ENCODE data around the gene PRM2.
A peak's percentile ranks its signal among the peaks of the same experiment; 100 is the strongest.
"Not testable (repeated sequence)": the region's sequence is repeated elsewhere in the genome, so short reads cannot be mapped to it uniquely, and the experiment has no call there.

The PRM2 gene

DNA sequence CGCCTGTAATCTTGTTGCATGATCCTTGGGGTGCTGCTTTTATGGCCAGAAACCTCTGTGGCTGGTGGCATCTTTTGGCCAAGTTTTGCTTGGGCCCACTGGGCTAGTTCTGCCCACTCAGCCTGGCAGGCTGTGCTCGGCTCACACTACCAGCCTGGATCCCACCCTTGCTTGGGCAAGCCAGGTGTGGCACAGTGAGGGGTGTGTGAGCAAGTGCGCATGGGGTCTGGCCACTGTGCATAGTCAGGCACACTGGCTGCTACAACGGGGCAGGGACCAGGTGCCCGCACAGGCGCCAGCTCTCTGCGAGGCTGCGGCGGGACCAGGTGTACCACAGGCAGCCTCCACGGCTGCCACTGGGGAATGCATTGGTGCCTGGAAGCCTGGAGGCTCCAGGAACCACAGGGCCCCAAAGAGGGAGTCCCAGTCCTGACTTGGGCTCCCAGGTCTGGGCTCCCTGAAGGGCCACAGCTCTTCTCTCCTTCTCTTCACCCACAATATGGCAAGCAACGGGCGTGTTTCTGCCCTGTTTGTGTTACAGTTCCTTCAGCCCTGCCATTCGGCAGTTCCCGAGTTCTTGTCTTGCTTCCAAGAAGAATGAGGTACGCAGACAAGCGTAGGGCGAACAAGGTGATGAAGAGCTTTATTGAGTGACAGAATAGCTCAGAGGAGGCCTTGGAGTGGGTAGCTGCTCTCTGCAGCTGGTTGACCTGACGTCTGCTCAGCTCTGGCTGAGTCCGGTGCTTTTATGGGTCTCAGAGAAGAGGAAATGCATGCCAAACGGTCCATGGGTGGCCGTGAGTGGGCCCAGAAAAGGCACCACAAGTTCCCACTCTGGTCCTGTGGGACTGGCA, 31.6 kb upstream of the PRM2 start:
- no peak for DNase-seq

DNA sequence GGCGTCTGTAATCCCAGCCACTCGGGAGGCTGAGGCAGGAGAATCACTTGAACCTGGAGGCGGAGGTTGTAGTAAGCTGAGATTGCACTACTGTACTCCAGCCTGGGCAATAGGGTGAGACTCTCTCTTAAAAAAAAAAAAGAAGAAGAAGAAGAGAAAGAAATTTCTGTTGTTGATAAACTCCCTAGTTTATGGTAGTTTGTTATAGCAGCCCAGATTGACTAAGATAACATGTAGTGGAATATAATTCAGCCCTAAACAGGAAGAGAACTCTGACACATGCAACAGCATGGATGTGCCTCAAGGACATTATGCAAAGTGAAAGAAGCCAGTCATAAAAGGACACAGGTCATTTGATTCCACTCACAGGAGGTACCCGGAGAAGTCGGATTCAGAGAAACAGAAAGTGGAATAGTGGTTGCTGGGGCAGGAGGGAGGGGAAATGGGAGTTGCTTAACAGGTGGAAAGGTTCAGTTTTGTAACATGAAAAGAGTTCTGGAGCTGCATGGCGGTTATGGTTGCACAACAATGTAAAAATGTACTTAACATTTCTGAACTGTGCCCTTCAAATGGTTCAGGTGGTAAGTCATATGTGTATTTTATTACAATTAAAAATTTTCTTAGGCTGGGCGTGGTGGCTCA, 30.8 kb upstream of the PRM2 start:
- no peak for DNase-seq

DNA sequence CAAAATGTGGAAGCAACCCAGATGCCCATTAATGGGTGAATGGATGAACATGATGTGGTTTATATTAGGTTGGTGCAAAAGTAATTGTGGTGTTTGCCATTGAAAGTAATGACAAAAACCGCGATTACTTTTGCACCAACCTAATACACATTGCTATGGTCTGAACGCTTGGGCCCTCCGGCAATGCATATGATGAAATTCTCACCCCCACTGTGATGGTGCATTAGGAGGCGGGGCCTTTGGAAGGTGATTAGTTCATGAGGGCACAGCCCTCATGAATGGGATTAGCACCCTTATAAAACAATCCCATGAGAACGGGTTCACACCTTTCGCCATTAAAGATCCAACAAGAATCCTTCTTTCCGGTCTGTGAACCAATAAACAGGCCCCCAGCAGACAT, 30.1 kb upstream of the PRM2 start:
- no peak for DNase-seq

DNA sequence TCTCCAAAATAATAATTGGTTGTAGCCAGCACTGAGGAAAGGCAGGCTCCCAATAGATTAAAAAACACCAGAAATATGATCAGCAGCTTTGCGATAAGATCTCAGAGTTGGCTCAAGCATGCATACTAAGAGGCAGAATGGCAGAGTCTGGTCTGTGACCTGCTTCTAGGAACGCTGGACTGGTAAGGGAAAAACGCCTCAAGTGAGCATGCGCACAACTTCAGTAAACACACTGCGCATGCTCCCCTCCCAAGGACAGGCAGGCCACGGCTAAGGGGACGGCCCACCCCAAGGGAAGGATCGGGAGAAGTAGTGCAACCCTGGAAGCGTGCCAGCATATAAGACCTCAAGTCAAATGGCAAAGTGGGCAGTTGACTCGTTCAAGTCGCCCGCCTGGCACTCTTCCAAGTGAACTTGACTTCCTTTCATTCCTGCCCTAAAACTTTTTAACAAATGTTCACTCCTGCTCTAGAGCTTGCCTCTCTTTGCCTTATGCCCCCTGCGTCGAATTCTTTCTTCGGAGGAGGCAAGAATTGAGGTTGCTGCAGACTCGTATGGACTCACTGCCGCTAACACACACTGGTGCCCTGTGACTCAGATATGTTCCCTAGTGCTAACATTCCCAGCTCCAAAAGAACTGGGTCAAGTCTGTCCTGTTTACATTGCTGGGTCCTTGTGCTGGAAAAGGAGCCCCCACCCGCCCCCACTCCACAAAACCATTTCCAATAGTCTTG, 27.3 kb upstream of the PRM2 start:
- DNase-seq: no peak

DNA sequence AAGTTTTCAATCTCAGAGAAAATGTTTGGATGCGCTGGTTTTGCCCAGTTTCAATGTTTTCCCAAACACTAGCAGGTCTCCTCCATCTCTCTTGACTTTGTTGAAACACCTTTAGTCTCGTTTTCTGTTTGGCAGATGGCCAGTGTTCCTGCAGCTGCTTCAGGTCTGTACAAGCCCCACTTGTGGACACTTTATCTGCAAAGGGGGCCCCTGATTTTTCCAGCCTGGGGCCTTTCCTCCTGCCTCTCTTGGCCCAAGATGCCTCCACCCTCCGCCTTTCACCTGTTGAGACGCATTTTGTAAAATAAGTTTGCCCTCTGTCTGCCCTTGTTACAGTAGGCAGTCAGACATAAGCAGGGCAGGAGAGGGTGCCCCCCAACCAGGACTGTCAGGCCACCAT, 26.7 kb upstream of the PRM2 start:
- DNase-seq: no peak

DNA sequence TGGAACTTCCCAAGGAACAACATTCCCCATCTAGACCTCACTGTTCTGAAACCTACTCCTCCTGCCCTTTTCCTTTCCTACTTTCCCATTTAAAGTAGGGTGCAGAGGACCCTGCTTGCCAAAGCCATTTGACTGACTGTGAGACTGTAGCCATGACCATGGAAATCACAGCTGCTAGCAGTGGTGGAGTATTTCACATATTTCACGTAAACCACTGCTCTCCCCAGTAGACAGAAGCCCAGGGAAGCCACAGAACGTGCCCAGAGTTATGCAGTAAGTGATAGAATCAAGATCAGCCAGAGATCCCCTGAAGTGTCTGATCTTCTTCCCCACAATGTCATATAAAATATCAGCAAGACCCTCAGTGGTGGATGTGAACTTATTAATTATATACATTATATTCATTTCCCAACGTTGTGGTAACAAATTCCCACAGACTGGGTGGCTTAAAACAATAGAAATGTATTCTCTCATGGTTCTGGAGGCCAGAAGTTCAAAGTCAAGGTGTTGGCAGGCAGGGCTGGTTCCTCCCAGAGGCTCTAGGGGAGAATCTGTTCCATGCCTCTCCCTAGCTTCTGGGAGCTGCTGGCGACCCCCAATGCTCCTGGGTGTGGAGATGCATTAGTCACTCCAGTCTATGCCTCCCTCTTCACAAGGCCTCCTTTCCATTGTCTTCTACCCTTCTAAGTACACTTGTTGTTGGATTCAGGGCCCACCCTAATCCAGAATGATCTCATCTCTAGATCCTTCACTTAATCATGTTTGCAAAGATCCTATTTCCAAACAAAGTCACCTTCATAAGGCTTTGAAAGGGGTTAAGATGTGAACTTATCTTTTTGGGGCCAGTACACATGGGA, 25.6 kb upstream of the PRM2 start:
- DNase-seq: no peak

DNA sequence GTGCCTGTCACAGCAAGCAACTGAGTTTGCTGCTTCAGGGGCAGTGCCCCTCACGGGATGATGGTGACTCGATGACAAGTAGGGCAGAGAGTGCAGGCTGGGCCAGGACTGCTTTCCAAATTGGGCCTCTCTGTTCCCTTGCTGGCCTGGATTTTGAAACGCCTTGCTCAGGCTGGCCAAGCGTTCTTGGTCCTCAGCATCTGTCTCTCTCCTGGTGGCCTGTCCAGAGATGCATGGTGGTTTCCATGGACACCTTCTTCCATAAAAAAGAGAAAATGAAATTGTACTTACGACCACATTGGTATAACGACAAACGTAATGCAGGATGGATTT, 24.2 kb upstream of the PRM2 start:
- no peak for DNase-seq

DNA sequence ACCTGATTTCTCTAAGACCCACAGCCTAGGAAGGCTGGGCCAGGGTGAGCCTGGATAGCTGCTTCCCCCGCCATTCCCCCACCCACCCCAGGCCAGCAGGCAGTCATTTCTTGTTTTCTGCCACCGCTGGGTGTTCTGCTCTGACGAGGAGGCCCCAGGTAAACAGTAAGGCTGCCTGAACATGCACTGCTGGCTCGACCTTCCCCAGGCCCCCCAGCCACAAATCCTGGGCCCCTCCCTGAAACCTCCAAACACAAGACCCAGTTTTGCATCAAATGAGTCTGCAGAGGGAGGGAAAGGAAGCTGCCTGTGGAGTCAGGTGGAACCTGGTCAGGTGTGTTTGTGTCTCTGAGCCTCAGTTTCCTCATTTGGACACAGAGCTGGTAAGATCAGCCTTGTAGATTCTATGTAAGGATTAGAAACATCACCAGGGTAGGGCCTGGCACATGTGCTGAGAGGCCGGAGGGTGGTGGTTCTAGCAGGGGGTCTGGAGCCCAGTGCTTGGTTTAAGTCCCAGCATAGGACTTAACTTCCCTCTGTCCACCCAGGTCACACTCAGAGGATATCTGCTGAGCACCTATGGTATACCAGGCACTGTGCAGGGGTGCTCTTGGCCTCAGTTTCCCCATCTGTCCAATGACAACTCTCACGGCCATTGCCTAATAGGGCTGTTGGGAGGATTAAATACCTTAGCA, 23.7 kb upstream of the PRM2 start:
- no peak for DNase-seq

DNA sequence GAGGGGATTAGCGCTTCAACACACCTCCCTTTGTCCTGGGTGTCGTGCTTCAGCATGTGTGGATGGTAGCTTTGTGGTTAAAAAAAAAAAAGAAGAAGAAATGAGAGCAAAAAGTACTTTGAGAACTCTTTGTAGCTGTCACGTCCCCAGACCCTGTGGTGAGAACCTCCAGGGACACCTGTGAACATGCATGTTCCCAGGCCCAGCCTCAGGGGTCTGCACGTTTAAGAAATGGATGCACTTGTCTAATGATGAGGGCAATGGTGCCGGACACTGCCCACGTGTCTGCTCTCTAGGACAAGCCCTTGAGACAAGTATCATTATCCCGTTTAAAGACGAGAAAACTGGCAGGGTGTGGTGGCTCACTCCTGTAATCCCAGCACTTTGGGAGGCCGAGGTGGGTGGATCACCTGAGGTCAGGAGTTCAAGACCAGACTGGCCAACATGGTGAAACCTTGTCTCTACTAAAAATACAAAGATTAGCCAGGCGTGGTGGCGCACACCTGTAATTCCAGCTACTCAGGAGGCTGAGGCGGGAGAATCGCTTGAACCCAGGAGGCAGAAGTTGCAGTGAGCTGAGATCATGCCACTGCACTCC, 22.8 kb upstream of the PRM2 start:
- not testable (repeated sequence) for DNase-seq

DNA sequence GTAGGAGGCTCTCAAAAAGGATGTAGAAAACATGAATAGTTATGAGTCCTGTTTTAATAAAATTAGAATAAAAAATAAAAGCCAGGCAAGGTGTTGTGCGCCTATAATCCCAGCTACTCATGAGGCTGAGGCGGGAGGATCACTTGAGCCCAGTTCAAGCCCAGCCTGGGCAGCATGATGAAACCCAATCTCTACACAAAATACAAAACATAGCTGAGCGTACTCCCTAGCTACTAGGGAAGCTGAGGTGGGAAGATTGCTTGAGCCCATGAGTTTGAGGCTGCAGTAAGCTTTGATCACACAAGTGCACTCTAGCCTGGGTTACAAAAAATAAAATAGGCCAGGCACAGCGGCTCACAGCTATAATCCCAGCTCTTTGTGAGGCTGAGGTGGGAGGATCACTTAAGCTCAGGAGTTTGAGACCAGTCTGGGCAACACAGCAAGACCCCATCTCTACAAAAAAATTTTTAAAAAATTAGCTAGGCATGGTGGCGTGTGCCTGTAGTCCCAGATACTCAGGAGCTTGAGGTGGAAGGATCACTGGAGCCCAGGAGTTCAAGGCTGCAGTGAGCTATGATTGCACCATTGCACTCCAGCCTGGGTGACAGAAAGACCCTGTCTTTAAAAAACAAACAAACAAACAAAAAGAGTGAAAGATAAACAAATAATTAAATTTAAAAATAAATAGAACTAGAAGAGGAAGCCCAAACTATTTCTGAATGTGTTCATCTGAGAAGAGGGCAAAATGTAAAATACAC, 22.0 kb upstream of the PRM2 start:
- no peak for DNase-seq

DNA sequence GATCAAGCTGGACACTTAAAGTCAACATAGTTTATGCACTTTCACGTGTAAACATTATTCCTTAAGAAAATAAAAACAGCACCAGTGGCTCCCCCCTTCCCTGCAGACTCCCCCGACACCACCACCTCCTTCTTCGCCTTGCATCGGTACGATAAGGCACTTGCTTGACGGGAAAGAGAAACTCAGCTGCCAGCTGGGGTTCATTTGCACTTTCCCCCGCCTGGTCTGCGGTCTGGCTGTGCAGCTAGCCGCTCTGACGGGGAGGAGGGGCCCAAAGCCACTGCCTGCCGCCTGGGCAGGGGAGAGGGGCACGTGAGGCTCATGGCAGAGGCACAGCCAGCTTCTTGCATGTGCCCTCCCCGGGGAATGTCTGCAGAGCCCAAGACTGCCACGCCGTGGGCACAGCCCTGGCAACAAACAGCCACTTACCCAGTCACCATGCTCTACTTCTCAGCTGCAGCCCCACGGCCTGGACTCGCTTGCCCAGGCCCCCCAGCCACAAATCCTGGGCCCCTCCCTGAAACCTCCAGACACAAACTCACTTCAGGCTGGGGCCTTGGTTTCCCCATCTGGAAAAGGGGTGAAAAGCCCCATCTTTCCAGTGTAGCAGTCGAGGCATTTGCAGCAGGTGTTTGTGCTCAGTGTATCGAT, 21.3 kb upstream of the PRM2 start:
- peak; percentile 88 for DNase-seq

DNA sequence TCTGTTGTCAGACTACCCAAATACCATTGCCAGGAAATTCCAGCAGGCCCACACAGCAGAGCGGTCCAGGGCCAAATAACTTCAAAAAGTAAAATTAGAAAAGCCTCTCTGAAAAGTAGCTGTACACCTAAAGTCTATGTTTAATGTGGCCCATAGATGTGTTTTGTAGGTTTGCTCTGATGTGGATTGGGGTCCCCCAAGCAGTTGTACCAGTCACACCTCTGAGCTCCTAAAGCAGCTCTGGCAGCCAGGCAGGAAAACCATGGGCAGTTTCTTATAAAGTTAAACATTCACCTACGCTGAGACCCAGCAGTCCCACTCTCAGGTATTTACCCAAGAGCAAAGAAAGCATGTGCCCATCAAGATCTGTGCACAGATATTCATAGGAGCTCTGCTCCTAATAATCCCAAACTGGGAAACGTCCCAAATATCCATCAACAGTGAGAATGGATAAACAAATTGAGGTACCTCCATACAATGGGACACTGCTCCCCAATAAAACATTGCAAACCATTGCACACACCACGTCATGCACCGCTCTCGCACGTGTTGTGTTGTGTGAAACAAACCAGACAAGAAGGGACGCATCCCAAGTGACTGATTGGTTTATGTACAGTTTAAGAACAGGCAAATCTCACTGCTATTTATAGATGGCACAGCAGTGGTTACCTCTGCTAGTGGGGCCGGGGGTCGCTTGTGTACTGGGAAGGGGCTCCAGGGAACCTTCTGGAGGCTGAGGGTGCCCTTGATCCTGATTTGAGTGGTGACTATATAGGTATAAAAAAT, 20.6 kb upstream of the PRM2 start:
- no peak for DNase-seq

DNA sequence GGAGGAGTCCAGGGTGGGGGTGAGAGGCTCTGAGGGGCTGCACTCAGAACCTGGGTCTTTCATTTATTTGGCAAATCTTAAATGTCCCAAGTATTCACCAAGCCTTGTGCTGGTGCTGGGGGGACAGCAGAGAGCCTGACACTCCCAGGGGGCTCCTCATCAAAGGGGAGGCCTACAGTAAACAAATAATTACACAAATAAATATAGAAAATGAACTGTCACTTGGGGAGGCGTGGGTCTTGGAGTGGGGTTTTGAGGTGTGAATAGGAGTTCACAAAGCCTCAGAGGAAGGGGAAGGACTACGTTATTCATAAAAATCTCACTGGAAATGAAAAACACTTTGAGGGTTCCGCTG, 20.0 kb upstream of the PRM2 start:
- no peak for DNase-seq

DNA sequence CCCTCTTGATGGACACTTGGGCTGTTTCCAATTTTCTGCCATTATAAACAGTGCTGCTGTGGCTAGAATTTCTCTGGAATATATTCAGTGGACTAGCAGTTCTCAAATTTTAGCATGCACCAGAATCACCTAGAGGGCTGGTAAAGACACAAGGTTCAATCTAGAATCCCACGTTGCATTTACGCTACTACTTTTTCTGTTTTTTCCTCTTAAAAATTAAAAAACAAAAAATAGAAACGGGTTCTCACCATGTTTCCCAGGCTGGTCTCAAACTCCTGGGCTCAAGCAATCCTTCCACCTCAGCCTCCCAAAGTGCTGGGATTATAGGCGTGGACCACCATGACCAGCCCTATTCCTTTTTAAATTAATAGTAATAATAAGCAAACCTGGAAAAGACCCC, 19.4 kb upstream of the PRM2 start:
- DNase-seq: no peak

DNA sequence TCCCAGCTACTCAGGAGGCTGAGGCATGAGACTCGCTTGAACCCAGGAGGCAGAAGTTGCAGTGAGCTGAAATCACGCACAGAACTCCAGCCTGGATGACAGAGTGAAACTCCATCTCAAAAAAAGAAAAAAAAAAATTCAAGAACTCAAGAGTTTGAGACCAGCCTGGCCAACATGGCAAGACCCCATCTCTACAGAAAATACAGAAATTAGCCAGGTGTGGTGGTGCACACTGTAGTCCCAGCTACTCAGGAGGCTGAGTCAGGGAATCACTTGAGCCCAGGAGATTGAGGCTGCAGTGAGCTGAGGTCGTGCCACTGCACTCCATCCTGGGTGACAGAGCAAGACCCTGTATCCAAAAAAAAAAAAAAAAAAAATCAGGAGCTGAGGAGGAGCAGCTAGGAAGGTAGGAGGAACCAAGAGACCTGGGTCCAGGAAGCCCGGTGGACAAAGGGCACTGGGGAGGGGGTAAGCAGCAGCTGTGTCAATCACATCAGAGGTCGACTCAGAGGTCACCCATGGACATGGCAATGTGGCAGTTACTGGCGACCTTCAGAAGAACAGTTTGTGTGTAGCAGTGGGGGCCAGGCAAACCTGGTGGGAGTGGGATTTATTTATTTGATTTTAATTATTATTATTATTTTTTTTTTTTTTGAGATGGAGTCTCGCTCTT, 15.9 kb upstream of the PRM2 start:
- DNase-seq: no peak

DNA sequence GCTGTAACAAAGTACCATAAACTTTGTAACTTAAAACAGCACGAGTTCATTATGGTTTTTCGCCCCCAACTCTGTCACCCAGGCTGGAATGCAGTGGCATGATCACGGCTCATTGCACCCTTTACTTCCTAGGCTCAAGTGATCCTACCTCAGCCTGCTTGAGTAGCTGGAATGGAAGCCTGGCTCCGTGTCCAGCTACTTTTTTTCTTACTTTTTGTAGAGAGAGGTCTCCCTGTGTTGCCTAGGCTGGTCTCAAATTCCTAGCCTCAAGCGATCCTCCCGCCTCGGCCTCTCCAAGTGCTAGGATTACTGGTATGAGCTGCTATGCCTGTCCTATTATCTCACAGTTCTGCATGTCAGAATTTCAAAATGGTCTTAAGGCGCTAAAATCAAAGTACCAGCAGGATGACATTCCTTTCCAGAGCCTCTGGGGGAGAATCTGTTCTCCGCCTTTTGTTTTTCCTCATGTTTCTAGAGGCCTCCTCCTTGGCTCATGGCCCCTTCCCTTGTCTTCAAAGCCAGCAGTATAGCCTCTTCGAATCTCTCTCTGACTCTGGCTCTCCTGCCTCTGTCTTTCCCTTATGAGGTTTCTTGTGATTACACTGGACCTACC, 14.9 kb upstream of the PRM2 start:
- no peak for DNase-seq

DNA sequence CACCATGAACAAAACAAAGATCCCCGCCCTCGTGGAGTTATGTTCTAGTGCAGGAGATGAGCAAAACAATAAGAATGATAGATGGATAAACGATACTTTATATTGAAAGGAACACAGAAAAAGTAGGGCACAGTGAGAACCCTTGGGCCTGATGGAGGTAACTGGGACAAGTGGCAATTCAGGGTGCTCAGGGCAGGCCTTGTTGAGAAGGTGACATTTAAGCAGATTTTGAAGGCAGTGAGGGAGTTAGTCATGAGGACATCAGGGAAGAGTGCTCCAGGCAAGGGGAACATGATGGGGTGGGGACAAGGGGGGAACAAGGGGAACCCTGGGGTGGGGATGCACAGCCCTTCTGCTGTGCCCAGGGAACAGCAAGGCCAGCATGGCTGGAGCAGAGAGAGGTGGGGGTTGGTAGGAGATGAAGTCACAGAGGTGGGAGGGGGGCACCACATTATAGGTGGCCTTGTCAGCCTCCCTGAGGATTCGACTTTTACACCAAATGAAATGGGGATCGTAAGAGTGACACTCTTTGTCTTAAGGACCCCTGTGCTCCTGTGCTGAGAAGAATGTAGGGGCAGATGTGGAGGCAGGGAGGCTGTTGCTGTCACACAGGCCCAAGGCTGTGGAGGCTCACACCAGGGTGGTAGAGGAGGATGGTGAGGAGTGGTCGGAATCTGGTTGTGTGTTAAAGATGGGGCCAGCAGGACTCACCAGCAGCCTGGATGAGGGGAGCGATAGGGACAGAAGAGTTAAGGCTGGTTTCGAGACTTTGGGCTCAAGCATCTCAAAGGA, 14.0 kb upstream of the PRM2 start:
- DNase-seq: no peak

DNA sequence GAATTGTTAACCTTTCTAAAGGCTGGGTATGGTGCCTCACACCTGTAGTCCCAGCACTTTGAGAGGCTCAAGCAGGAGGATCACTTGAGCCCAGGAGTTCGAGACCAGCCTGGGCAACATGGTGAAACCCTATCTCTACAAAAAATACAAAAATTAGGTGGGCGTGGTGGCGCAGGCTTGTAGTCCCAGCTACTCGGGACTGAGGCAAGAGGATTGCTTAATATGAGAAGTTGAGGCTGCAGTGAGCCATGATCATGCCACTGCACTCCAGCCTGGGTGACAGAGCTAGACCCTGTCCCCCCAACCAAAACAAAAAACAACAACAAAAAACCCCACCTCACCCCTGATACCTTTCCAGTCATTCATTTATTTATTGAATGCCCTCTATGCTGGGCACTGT, 13.4 kb upstream of the PRM2 start:
- not testable (repeated sequence) for DNase-seq

Data from CD4-positive, alpha-beta T cell treated with Interleukin-15 for 1 hour (primary cell).